ENCODE results near the gene CBARP.

DNA sequence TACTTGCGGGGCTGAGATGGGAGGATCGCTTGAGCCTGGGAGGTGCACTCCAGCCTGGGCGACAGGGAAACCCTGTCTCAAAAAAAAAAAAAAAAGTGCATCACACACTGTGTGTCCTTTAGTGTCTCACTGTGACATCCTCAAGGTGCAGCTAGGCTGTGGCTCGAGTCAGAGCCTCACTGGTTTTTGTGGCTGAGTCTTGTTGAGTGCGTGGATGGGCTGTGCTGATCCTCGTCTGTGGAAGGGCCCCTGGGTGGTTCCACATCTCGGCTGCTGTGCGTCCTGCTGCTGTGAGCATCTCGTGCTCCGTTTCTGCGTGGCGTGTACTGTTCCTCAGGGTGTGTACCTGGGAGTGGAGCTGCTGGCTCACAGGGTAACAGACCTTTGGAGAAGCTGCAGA lies 21.0 kb downstream of the CBARP start:
- TF ChIP-seq CTCF (IDR thresholded peaks at IDR 0.05): no peak
- no peak for TF ChIP-seq POLR2A (IDR thresholded peaks at IDR 0.05)
